Suppressor macrophage treated with lipopolysaccharide for 4 hours (primary cell): ENCODE measurements around the gene SLC5A12.

Source experiments
- DNase-seq: peaks from one replicate; pipeline ENCODE4 v3.0.0-alpha.2; 2020

The SLC5A12 gene

DNA sequence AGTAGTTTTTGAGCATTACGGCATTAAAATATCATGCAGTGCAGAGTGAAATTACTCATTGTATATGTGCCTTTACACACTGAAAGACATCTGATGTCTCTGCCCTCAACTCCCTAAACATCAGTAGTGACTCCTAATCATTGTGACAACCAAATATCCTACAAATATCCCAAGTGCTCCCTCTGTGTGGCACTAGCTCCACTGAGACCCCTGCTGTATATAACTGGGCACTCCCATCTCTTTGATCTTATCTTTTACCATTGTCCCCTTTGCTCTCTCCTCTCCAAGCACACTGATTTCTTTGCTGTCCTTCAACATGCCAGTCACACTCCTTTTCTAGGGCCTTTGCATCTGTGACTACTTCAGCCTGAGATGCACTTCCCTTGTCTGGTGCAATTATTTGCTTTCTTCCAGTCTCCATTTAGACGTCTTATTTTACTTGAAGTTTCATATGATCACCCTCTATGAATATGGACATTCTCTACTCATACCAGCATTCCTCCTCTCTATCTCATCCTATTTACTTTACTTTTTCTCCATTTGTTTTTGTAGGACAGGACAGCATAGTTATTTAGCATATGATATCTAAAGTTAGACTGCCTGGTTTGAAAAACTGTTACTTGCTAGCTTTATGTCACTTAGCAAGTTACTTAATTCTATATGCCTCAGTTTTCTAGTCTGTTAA lies 2.4 kb downstream of the SLC5A12 start:
- DNase-seq, result no peak

DNA sequence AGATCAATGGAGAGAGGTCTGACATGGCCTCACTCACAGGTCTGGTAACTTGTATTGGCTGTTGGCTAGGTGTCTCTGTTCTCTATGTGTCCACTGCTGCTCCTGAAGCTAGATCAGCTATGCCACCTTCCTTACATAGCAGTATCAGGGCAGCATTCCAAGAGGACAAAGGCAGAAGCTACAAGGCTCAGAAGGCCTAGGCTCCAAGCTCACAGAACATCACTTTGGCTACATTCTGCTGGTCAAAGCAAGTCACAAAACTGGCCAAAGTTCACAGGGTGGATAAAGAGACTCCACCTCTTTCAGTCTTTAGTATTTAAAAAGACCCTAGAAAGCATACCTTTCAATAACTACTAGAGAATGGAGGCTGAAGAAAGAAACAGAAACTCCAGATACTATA lies 4.1 kb downstream of the SLC5A12 start:
- DNase-seq, result no peak

DNA sequence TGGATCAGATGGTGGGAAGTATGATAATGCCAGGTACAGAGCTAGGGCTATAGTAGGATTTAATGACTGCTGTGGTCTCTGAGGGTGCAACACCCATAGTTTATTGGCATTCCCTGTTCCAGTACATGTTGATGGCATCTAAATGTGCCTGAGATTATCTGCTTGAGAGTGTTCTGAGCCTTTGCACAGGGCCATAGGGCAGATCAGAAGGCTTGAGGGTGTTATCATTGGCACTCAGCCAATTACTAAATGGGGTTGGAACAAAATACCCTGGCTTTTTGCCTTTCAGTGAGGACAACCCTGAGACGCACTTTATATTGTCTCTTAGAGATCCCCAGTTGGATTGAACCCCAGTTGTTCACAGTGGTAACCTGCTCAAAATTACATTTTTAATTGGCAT lies 6.7 kb downstream of the SLC5A12 start:
- DNase-seq, result no peak

DNA sequence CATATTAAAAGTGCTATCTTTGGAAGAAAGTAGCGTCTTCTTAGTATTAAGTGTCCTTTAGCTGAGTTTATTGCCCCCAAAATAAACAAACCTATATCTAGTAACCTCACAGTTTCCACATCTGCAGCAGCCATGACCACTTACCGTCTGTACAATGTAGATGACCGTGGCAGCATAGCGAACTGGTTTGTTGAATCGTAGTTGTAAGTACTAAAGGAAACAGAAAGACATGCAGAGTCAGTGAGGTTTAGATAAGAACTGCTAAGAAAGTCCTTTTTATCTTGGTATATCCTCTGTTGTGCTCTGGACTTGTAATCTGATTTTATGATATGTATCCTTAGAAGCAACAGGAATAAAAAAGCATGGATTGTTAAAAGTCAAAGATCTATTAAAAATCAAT lies 9.4 kb downstream of the SLC5A12 start:
- no peak for DNase-seq

DNA sequence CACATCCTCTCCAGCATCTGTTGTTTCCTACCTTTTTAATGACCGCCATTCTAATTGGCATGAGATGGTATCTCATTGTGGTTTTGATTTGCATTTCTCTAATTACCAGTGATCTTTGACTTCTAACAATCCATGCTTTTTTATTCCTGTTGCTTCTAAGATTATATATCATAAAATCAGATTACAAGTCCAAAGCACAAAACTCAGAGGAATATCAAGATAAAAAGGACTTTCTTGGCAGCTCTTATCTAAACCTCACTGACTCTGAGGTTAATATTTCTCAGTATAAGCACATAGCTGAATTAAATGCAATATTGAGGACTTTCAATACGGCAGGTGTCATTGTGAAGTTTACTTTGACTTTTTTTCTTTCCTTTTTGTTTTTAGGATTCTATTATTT lies 11.4 kb downstream of the SLC5A12 start:
- no peak for DNase-seq

DNA sequence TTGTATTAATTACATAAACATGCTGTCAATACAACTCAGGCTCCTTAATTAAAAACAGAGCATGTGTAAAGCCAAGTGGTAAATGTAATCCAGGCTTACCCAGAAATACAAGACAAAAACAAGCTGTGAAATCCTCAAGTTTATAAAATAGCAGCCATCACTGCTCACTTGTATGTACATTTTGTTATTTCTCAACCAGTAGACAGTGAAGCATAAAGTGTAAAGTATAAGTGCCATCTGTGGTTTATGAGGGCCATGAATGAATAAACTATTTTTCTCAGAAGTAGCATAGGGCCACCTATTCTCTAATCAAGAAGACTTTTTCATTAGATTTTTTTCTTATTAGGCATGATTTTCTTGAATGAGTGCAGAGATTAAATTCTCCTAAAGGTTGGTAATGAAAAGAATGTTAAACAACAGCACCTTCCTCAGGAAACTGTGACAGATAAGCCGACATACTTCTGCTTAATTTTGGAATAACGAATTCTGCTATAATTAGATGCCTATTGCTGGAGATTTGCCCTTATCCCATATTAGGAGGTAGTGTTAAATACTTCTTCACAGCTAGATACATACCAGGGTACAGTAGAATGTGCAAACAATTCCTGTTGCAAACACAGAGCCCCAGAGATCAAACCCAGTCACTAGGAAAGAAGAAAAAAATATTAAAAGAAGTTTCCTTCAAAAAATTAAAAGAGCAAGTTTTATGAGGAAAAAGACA lies 13.0 kb downstream of the SLC5A12 start:
- DNase-seq, result no peak

DNA sequence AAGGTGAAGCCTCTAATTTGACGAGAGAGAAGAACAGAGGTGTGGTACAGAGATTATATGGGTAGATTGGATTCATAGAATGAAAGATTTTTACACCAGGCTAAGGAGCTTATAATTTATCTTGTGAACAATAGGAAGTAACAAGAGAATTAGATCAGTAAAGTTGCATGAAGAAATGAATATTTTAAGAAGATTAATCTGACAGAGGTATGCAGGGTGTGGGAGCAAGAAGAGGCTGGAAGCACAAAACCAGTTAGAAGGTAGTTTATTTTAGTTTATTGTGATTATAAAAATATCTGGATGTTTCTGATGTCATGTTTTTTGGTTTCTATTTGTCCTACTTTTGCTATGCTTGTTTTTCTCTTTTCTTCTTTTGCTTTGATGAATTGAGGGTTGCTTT lies 15.7 kb downstream of the SLC5A12 start:
- no peak for DNase-seq

DNA sequence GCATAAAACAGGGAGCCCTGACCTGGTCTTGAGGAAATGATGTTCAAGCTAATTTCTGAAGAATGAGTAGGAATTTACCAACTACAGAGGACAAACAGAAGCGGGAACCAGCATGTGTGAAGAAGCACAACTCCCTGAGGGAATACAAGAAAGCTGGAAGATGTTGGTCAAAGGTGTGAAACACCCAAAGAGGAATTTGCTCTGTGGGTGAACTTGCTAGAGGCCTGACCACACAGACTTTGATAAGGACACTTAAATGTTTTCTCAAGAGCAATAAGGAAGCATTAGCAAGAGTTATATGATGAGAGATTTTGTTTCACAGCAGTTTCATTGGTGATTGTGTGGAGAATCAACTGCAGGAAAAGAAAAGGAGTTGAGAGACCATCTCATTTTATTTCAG lies 17.6 kb downstream of the SLC5A12 start:
- DNase-seq, result no peak

DNA sequence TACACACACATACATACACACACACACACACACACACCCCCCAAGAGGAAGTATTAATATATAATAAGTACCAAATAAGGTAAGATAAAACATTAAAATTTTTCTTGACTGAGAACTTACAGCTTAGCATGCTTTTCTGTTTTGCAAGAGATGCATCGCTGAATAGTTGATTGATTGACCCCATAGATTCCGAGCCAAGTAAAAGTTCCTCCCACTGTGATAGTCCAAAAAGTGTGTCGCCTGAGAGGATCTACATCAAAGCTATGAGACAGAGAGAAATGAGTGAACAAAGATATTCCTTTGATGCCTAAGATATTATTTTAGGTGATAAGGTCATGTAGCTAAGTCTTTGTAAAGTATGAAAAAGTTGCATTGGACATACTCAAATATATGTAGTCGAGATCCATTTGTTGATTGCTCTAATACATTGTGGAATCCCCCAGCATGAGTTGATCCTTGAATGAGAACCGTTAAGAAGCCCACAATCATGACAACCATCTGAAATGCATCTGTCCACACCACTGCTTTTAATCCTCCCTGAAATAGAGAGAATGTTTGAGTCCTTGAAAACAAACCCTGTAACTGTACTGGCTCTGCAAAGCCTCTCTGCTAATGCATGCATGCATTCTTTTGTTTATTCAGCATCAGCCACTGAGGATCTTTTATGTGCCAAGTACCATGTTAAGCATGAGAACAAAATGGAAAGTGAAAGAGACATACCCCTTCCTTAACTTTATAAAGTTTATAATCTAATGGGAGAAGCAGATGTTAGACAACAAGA lies 18.3 kb downstream of the SLC5A12 start:
- DNase-seq, result no peak

DNA sequence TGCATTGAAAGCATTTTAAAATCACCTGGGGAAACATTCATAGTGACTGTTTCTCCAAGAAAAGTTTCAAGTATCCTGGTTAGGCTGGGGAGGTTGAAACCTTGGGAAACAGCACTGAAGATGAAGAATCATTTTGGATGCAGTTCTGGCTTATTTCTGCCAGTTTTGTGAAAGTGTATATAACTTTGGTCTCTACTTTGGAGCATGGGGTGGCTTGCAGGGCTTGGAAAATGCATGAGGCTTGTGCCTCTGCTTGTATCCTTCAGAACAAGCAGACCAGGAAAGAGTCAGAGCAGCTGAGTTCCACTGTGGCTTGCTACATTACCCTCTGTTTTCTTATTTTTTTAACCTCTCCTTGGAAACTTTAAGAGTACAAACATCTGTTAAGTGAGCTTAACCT lies 19.5 kb downstream of the SLC5A12 start:
- no peak for DNase-seq

DNA sequence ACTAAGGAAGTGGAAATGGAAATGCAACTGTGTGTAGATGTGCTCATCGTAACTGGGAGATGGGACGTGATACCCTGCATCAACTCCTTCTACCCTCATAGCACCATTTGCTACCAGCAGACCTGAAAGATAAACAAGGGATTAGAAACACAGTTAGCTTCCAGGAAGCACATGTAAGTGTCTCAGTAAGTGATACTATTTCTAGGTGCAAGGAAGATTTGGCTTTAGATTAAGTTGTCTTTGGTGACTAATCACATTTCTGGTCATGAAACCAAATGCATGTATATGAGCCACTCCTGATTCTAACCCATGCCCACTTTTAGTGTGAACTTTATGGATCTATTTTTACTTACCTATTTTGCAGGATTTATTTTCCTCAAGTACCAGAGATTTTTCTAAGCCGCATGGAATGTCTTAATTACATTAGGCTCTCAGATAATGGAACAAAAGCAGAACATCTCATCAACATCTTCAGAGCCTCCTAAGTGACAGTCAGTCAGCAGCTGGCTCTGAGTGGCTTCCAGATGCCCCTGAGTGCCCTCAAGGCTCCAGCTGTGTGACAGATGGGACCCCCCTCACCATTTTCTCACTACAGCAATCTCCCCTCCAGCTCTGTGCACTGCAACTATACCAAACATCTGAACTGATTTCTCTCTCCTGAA lies 21.2 kb downstream of the SLC5A12 start:
- DNase-seq, result no peak

DNA sequence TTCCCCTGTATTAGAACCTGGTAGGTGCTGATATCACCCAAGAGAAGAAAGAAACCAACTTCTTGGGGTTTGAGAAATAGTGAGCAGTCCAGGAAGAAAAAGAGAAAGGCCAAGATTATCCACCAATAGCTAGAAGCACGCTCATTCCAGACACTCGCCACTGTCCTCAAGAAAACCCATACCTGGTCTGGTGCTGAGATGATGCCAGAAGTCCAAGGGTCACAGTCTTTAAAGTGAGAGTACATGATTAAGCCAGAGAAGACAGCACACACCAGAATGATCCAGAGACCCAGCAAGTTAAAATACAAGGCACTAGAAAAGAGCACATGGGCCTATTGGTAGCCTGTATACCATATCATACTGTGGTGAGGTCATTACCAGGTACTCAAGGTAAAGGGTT lies 23.6 kb downstream of the SLC5A12 start:
- no peak for DNase-seq

DNA sequence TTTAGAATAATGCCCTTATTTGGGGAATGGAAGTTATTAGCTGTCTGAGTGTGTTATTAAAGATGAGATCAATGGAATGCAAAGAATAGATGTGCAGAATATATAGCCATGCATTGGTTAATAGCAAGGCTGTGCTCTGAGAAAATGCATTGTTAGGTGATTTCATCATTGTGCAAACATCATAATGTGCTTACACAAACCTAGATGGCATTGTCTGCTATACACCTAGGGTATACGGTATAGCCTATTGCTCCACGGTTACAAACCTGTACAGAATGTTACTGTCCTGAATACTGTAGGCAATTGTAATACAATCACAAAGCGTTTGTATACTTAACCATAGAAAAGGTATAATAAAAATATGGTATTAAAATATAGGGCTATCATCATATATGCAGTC lies 25.5 kb downstream of the SLC5A12 start:
- no peak for DNase-seq

DNA sequence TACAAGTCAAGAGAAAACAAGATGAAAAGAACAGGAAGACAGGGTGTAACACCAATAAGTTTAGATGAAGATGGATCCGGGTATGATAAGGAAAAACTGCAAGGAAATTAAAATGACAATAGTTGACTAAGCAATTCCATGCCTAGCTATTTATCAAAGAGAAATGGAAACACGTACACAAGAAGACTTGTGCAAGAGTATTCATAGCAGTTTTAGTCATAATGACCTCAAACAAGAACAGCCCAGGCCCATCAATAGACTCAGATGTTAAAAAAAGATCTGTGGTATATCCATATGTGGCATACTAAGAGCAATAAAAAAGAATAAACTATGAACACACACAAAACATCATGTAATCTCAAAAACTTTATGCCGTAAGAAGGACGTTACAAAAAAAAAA lies 33.2 kb downstream of the SLC5A12 start:
- DNase-seq, result no peak

DNA sequence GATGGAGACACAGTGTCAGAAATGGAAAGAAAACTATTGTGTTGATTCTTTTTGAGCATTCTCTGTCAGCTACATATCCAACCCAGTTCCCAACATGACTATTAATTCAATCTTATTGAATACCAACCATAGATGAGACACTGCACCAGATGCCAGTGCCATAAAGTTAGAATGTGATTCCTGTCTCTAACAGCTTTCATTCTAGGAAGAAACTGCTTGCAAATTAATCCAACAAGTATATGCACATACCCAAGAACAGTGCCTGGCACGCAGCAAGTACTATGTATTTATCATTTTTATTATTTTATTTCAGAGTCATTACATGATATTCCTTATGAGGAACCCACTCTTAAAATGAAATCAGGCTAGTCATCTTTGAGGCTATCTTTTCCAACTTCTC lies 34.5 kb downstream of the SLC5A12 start:
- DNase-seq, result no peak

DNA sequence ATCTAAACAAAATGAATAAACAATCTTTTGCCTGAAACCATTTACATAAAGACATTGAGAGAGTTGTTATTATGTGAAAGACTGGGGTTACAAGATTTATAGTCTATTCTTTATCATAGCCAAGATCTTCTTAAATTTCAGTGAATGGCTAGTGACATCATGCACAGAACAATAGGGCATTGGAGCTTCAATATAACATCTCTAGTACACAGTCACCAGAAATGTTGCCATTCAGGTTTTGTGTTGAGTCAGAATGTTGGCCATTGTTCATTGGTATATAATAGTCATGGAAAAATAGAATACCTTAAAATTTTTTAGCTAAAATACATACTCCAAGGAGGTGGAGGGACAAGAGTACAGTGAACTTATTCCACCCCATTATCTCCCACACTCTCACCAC lies 44.3 kb downstream of the SLC5A12 start:
- no peak for DNase-seq

DNA sequence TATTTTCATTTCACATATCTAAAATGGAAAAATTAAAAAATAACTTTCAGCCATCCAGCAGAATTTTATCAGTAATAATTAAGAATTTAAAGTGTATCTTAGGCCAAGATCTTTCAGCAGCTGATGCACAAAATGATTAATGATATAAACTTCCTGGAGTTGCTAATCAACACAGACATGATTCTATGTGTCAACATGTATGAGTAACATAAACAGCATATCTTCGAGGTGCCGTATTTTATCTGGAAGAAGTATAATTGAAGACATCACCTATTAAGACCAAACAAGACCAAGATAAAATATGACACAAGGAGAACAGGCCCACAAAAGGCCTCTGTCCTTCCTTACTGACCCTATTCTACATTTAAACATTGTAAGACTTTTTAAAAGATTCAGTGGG lies 45.2 kb downstream of the SLC5A12 start:
- DNase-seq, result no peak

DNA sequence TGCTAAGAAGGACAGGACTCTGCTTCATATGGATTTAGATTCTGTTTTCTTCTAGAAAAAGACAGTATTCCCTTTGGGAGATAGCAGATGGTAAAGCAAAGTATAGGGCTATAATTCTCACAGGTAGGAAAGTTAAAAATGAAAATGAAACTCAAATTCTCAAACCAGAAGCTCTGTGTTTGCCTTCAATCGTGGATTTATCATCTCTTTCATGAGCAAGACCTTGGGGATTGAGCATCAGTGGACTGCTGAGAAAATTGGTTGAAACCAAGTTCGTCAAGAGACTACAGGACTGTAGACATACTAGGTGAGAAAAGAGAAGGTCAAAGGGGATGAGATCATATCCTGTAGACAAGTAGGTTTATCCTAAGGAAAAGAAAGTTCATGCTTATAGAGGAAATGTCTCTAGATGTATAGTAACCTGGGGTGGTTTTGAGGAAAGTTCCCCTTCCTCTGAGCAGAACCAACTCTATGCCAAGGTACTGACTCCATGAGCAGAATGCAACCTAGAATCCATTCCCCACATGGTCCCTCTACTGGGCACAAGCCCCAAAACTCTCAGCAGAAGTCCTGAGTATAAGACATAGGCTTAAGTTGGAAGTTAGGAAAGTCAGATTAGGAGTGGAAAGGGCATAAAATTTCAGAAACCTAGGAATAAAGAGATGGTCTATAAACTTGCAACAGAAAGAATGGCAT lies 46.5 kb downstream of the SLC5A12 start:
- no peak for DNase-seq

DNA sequence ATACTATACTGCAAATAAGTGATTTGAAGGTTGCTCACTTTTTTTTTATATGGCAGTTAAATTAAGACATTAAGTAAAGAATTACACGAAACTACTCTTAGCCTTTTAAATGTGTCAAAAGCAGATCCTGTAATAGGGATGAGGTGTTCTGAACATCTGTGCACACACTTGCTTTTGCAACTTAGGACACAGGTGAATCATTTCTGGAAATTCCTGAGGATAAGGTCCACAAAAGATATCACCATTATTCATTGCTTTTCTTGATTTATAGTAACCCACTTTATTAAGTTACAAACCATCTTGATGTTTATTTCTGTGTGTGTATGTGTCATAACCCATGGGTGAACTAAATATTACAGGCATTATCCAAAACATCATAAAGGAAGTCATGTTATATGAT lies 55.9 kb downstream of the SLC5A12 start:
- no peak for DNase-seq

DNA sequence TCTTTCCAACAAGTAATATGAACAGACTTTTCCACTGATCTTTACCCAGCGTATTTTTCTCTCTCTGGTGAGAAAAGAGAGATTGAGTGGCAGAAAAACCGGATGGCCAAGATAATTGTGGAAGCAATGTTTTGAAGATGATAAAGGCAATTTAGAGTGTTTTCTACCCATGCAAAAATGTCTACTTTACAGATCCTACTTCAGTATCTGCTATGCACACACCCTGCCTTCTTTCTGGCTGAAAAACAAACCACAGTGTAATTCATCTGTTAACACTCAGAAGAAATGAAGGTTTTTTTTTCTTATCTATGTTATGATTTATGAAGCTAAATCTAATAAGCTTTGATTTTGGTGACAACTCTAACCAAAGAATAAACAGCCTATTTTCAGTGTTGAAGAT lies 56.8 kb downstream of the SLC5A12 start:
- DNase-seq, result no peak

DNA sequence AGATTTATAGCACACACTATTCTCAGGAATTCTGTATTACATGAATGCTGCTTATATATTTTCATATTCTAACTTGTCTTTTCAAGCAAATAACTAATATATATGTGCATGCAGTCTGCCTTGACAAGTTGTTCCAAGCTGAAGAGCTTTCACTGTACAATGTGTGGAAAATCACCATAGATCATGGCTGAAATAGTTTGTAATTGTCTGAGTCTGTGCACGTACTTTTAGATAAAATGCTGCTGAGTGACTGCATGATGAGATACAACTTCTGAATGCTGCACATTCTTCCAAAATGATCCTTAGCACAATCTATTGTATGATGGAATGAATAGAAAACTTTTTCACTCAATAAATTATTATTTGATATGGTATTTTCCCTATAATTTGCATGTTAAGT lies 58.9 kb downstream of the SLC5A12 start:
- DNase-seq, result no peak

DNA sequence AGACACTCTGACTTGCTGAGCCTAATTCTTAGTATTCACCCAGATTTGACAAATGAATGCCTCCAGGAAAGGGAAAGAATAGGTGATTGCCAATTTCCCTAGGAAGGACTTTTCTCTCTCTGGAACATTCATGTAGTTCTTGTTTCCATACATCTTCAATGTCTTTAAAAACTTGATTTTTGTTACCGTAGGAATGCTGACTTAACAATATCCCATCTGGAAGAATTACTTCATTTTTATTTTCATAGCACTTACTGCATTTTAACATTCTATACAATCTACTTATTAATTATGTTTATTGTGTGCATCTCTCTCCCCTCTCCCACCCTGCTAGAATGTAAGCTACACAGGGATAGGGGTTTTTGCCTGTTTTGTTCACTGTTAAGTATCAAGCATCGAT lies 66.6 kb downstream of the SLC5A12 start:
- DNase-seq, result no peak

DNA sequence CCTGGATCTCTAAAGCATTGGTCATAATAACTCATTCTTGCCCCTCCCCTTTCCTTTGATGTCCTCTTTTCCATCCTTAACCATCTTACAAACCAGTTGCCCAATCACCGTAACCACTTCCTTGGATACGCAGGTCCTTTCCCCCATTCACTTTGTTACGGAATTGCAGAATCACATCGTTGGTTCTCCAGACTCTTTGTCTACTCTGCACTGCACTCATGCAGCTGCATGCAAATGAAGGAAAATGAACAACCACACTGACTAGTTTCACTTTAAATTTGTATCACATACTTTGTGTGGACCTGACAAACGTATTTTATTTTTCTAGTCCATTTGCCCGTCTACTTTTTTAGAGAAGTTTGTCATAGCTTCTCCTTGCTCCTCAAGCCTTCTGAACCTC lies 69.9 kb downstream of the SLC5A12 start:
- DNase-seq, result no peak
